Neuronal stem cell (in vitro differentiated cells): Measurements from ENCODE around the gene SIK1.
"Not testable (repeated sequence)": the region's sequence is repeated elsewhere in the genome, so short reads cannot be mapped to it uniquely, and the experiment has no call there.

Experiments used
- DNase-seq: peaks from one replicate; pipeline ENCODE4 v3.0.0-alpha.2; 2013; ENCODE audit warnings: low spot score
- H2AFZ ChIP-seq: one replicate; pipeline ENCODE4 v1.6.1; 2013; ENCODE audit warnings: mild to moderate bottlenecking, low read length, inconsistent platforms
- H2AK5ac ChIP-seq: 2 replicates; pipeline ENCODE4 v1.6.1; 2013; ENCODE audit warnings: low read depth, mild to moderate bottlenecking, inconsistent platforms, low read length, moderate library complexity, mixed read lengths
- H2BK120ac ChIP-seq: 2 replicates; pipeline ENCODE4 v1.6.1; 2013; ENCODE audit warnings: low read depth, mild to moderate bottlenecking, inconsistent platforms, low read length, moderate library complexity, mixed read lengths
- H2BK12ac ChIP-seq: one replicate; pipeline ENCODE4 v1.6.1; 2013; ENCODE audit warnings: low read length, inconsistent platforms
- H2BK15ac ChIP-seq: 2 replicates; pipeline ENCODE4 v1.6.1; 2013; ENCODE audit warnings: mild to moderate bottlenecking, low read length, inconsistent platforms, mixed read lengths
- H2BK5ac ChIP-seq: one replicate; pipeline ENCODE4 v1.6.1; 2013; ENCODE audit warnings: inconsistent platforms, mild to moderate bottlenecking, low read length, moderate library complexity
- H3K14ac ChIP-seq: one replicate; pipeline ENCODE4 v1.6.1; 2013; ENCODE audit warnings: low read length, inconsistent platforms
- H3K18ac ChIP-seq: 2 replicates; pipeline ENCODE4 v1.6.1; 2013; ENCODE audit warnings: low read length, inconsistent platforms
- H3K23ac ChIP-seq: 2 replicates; pipeline ENCODE4 v1.6.1; 2013; ENCODE audit warnings: low read depth, mild to moderate bottlenecking, mixed read lengths, low read length, inconsistent platforms; ENCODE audit not compliant: poor library complexity
- H3K27ac ChIP-seq: replicated peaks from 3 replicates; pipeline ENCODE4 v1.5.1; 2013; ENCODE audit warnings: low read length, inconsistent platforms
- H3K27me3 ChIP-seq, 3 experiments: 2 replicates each; pipeline ENCODE4 v1.6.1; 2013; ENCODE audit warnings: low read length in 3 of 3, mild to moderate bottlenecking in 2 of 3, inconsistent platforms in 1 of 3, low read depth in 1 of 3, mixed read lengths in 1 of 3, moderate library complexity in 1 of 3; ENCODE audit not compliant: control insufficient read depth in 3 of 3, insufficient read depth in 3 of 3
- H3K36me3 ChIP-seq, 2 donors: replicated peaks in 1 of 2; 2 replicates each; pipeline ENCODE4 v1.6.1; 2013; ENCODE audit warnings: low read length in 2 of 2; ENCODE audit not compliant: control insufficient read depth in 2 of 2, insufficient read depth in 2 of 2
- H3K4ac ChIP-seq: 2 replicates; pipeline ENCODE4 v1.6.1; 2013; ENCODE audit warnings: inconsistent platforms, mild to moderate bottlenecking, low read length, moderate library complexity
- H3K4me1 ChIP-seq, 2 donors: 1 replicate in 1 of 2; 2 replicates in 1 of 2; pipeline ENCODE4 v1.6.1; 2013; ENCODE audit warnings: low read length in 2 of 2, low read depth in 1 of 2; ENCODE audit not compliant: control insufficient read depth in 2 of 2, insufficient read depth in 1 of 2
- H3K4me2 ChIP-seq: one replicate; pipeline ENCODE4 v1.6.1; 2013; ENCODE audit warnings: mild to moderate bottlenecking, low read length, inconsistent platforms; ENCODE audit not compliant: insufficient read depth, poor library complexity, severe bottlenecking
- H3K4me3 ChIP-seq, 2 donors: 2 replicates each; pipeline ENCODE4 v1.5.1; 2013; ENCODE audit warnings: low read length in 2 of 2, mild to moderate bottlenecking in 2 of 2, inconsistent platforms in 1 of 2, moderate library complexity in 1 of 2
- H3K79me1 ChIP-seq: one replicate; pipeline ENCODE4 v1.6.1; 2013; ENCODE audit warnings: low read depth, mild to moderate bottlenecking, inconsistent platforms, low read length, moderate library complexity
- H3K9ac ChIP-seq: one replicate; pipeline ENCODE4 v1.6.1; 2013; ENCODE audit warnings: mild to moderate bottlenecking, low read depth, low read length, inconsistent platforms; ENCODE audit not compliant: poor library complexity
- H3K9me3 ChIP-seq, 2 donors: replicated peaks in 1 of 2; 2 replicates each; pipeline versions ENCODE3 to v1.6.1; 2013; ENCODE audit warnings: low read length in 2 of 2, mild to moderate bottlenecking in 2 of 2, inconsistent platforms in 1 of 2, low read depth in 1 of 2, mixed read lengths in 1 of 2, moderate library complexity in 1 of 2; ENCODE audit not compliant: control insufficient read depth in 2 of 2, insufficient read depth in 1 of 2
- H4K8ac ChIP-seq: one replicate; pipeline ENCODE4 v1.6.1; 2013; ENCODE audit warnings: low read depth, mild to moderate bottlenecking, inconsistent platforms, low read length, moderate library complexity
- H4K91ac ChIP-seq: one replicate; pipeline ENCODE4 v1.6.1; 2013; ENCODE audit warnings: low read length, low read depth, mild to moderate bottlenecking, inconsistent platforms; ENCODE audit not compliant: poor library complexity
- WGBS, 2 donors: extraction: QIAGEN DNeasy Blood & Tissue Kit; methylation state at CpG; one replicate each; pipeline ENCODE4 v1.1.7; 2013; ENCODE audit warnings: missing lambda C conversion rate in 2 of 2, mixed read lengths in 1 of 2; ENCODE audit not compliant: insufficient read length in 2 of 2, insufficient replicate concordance in 1 of 2; ENCODE audit errors: extremely low coverage in 2 of 2; 5-methylcytosine and 5-hydroxymethylcytosine counted together

Gene SIK1

GRCh38 chr21:43412020-43412788, 14.7 kb downstream of the SIK1 start:
- not testable (repeated sequence) for H3K4me3 ChIP-seq, H3K4me2 ChIP-seq, H3K9ac ChIP-seq, H2BK15ac ChIP-seq, H3K18ac ChIP-seq, H2BK12ac ChIP-seq, H2BK5ac ChIP-seq, H2AK5ac ChIP-seq, H3K14ac ChIP-seq, H2AFZ ChIP-seq, H4K8ac ChIP-seq, DNase-seq, H3K9me3 ChIP-seq, H3K4ac ChIP-seq, H4K91ac ChIP-seq, H3K23ac ChIP-seq, H3K36me3 ChIP-seq, H2BK120ac ChIP-seq, H3K4me1 ChIP-seq, H3K27me3 ChIP-seq, H3K27ac ChIP-seq, H3K79me1 ChIP-seq
- no CpG with 5 or more reads among the region's 28 CpGs for WGBS, 2 donors

- H3K4me3 ChIP-seq, H3K9ac ChIP-seq, H3K36me3 ChIP-seq, H3K4me2 ChIP-seq, DNase-seq, H3K27ac ChIP-seq, H2BK5ac ChIP-seq, H3K23ac ChIP-seq, H3K9me3 ChIP-seq, H3K27me3 ChIP-seq, H2AK5ac ChIP-seq, H4K91ac ChIP-seq, H2AFZ ChIP-seq, H2BK12ac ChIP-seq, H4K8ac ChIP-seq, H3K4me1 ChIP-seq, H3K14ac ChIP-seq, H2BK15ac ChIP-seq, H3K4ac ChIP-seq, H3K18ac ChIP-seq, H3K79me1 ChIP-seq, H2BK120ac ChIP-seq: not testable (repeated sequence)
- WGBS, 2 donors: no CpG with 5 or more reads among the region's 27 CpGs
Measured at GRCh38 chr21:43410456-43411068, 16.4 kb downstream of the SIK1 start.

GRCh38 chr21:43407139-43407538, 19.8 kb downstream of the SIK1 start:
- H3K18ac ChIP-seq, H3K36me3 ChIP-seq, H3K4me3 ChIP-seq, H3K23ac ChIP-seq, H4K91ac ChIP-seq, H3K4ac ChIP-seq, H3K27ac ChIP-seq, H3K79me1 ChIP-seq, H4K8ac ChIP-seq, H2BK5ac ChIP-seq, H3K9ac ChIP-seq, DNase-seq, H3K14ac ChIP-seq, H3K4me1 ChIP-seq, H3K27me3 ChIP-seq, H2BK120ac ChIP-seq, H3K4me2 ChIP-seq, H2AFZ ChIP-seq, H2AK5ac ChIP-seq, H3K9me3 ChIP-seq, H2BK12ac ChIP-seq, H2BK15ac ChIP-seq: not testable (repeated sequence)
- WGBS, 2 donors: no CpG with 5 or more reads among the region's 13 CpGs

DNA sequence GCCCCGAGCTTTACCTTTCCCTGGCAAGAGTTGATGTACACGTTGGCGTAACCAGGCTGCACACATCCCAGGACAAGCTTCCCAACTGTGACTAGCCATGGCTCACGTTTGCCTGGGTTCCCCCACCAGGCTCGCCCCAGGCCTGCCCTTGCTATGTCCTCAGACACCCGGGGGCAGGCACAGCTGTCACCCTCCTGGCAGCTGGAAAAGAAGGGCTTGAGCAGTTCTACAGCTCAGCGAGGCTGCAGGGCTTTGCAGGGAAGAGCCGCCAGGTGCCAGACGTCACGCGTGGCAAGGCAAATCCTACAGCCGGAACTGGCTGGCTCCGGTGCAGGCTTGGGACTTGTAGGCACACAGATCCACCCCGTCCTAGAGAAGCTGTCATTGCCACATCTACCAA, 22.5 kb downstream of the SIK1 start:
- not testable (repeated sequence) for H3K9ac ChIP-seq, H3K23ac ChIP-seq, H3K27ac ChIP-seq, H3K14ac ChIP-seq, H3K4ac ChIP-seq, H3K27me3 ChIP-seq, H3K79me1 ChIP-seq, H3K18ac ChIP-seq, H3K36me3 ChIP-seq, H2BK5ac ChIP-seq, H2AFZ ChIP-seq, DNase-seq, H2BK120ac ChIP-seq, H2BK15ac ChIP-seq, H3K4me1 ChIP-seq, H2BK12ac ChIP-seq, H4K91ac ChIP-seq, H3K4me3 ChIP-seq, H3K9me3 ChIP-seq, H4K8ac ChIP-seq, H2AK5ac ChIP-seq, H3K4me2 ChIP-seq
- no CpG with 5 or more reads among the region's 14 CpGs for WGBS, 2 donors
